ENCODE results near the gene TCF7L2. TPM values are rescaled to one million over a fixed set of nuclear protein-coding genes. Genes with fewer than 3 reads are reported as not detected.

The TCF7L2 gene
- polyA plus RNA-seq, 1 donor from 2014 or later = 1.7 TPM

DNA sequence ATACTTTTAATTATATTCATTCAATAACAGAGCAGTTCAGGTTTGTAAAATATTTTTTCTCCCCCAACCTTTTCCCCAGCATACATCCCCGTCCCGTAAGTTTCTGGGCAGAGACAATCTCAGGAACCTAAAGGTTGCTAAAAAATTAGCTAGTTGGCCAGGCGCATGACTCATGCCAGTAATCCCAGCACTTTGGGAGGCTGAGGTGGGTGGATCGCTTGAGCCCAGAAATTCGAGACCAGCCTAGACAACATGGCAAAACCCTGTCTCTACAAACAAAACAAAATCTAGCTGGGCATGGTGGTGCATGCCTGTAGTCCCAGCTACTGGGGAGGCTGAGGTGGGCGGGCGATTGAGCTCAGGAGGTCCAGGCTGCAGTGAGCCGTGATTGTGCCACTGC is 40.2 kb downstream of the TCF7L2 start:
- H3K36me3 ChIP-seq (ENCODE audit: insufficient read depth, low read length) = no peaks in the 10 kb centered on the region

DNA sequence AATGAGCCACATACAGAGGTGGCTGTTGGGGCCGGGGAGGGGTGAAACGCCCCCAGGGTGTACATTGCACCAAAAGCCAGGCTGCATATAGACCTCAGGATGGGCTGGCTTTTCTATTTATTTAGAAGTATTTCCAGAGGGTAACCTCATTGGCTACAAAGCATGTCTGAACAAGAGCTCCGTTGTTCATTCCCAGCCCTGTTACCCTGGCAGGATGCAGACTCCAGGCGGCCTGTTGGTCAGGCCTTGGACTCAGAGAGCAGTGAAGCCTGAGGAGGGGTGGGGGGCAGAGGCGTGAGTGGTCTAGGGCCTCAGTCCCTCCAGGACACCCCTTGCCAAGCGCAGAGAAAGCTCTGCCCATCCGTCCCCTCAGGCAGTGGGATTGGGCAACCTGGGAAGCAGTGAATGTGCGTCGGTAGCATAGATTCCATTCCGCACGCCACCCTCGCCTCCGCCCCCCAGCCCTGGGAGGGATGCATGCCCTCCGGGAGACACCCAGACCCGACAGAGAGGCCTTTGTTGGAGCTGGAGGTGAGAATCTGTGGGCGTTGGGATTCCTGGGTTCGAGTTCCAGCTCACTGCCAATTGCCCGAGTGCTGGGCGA is 41.9 kb downstream of the TCF7L2 start:
- H3F3A ChIP-seq (ENCODE audit: insufficient read depth, low read length, poor library complexity, severe bottlenecking) = no peaks in the 10 kb centered on the region
- no peak overlapping the region for H3K9ac ChIP-seq (ENCODE audit: low read length)
- H4K20me1 ChIP-seq (ENCODE audit: insufficient read depth) = no peaks in the 10 kb centered on the region
- peaks cover 17% of the 10 kb centered on the region for H3K79me2 ChIP-seq (replicated peaks; ENCODE audit: insufficient read depth, low read length)
- no peak overlapping the region for H3K4me2 ChIP-seq (ENCODE audit: low read length)
- no peaks in the 10 kb centered on the region for H3K9me3 ChIP-seq (ENCODE audit: low read length)
- H3K27me3 ChIP-seq (ENCODE audit: insufficient read depth, low read depth, low read length) = no peaks in the 10 kb centered on the region
- no peak overlapping the region for H3K27ac ChIP-seq (ENCODE audit: low read length)
- no peak overlapping the region for H3K4me3 ChIP-seq (ENCODE audit: low read length)
- no peak overlapping the region for H2AFZ ChIP-seq (ENCODE audit: low read depth, low read length)
- no peaks in the 10 kb centered on the region for H3K36me3 ChIP-seq (ENCODE audit: insufficient read depth, low read length)
- H3K9me2 ChIP-seq (ENCODE audit: insufficient read depth, low read length) = no peaks in the 10 kb centered on the region
- TF ChIP-seq POLR2AphosphoS5 (IDR thresholded peaks at IDR 0.05) = no peak
- no peak for TF ChIP-seq EZH2 (IDR thresholded peaks at IDR 0.05; ENCODE audit: borderline replicate concordance, insufficient read depth, low read length, poor library complexity, severe bottlenecking)
- no peak for TF ChIP-seq RAD21 (conservative IDR thresholded peaks at IDR 0.05)
- no peak for TF ChIP-seq EP300 (conservative IDR thresholded peaks at IDR 0.05; ENCODE audit: poor library complexity, severe bottlenecking)
- TF ChIP-seq TAF1 (IDR thresholded peaks at IDR 0.05; ENCODE audit: low read depth) = no peak
- TF ChIP-seq SMC3 (conservative IDR thresholded peaks at IDR 0.05; ENCODE audit: poor library complexity) = no peak
- TF ChIP-seq MXI1 (conservative IDR thresholded peaks at IDR 0.05; ENCODE audit: poor library complexity, severe bottlenecking) = no peak
- TF ChIP-seq, protein P1, sequence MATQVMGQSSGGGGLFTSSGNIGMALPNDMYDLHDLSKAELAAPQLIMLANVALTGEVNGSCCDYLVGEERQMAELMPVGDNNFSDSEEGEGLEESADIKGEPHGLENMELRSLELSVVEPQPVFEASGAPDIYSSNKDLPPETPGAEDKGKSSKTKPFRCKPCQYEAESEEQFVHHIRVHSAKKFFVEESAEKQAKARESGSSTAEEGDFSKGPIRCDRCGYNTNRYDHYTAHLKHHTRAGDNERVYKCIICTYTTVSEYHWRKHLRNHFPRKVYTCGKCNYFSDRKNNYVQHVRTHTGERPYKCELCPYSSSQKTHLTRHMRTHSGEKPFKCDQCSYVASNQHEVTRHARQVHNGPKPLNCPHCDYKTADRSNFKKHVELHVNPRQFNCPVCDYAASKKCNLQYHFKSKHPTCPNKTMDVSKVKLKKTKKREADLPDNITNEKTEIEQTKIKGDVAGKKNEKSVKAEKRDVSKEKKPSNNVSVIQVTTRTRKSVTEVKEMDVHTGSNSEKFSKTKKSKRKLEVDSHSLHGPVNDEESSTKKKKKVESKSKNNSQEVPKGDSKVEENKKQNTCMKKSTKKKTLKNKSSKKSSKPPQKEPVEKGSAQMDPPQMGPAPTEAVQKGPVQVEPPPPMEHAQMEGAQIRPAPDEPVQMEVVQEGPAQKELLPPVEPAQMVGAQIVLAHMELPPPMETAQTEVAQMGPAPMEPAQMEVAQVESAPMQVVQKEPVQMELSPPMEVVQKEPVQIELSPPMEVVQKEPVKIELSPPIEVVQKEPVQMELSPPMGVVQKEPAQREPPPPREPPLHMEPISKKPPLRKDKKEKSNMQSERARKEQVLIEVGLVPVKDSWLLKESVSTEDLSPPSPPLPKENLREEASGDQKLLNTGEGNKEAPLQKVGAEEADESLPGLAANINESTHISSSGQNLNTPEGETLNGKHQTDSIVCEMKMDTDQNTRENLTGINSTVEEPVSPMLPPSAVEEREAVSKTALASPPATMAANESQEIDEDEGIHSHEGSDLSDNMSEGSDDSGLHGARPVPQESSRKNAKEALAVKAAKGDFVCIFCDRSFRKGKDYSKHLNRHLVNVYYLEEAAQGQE (IDR thresholded peaks at IDR 0.05; ENCODE audit: borderline replicate concordance) = no peak
- TF ChIP-seq, protein P2, sequence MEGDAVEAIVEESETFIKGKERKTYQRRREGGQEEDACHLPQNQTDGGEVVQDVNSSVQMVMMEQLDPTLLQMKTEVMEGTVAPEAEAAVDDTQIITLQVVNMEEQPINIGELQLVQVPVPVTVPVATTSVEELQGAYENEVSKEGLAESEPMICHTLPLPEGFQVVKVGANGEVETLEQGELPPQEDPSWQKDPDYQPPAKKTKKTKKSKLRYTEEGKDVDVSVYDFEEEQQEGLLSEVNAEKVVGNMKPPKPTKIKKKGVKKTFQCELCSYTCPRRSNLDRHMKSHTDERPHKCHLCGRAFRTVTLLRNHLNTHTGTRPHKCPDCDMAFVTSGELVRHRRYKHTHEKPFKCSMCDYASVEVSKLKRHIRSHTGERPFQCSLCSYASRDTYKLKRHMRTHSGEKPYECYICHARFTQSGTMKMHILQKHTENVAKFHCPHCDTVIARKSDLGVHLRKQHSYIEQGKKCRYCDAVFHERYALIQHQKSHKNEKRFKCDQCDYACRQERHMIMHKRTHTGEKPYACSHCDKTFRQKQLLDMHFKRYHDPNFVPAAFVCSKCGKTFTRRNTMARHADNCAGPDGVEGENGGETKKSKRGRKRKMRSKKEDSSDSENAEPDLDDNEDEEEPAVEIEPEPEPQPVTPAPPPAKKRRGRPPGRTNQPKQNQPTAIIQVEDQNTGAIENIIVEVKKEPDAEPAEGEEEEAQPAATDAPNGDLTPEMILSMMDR (IDR thresholded peaks at IDR 0.05; ENCODE audit: poor library complexity, severe bottlenecking) = no peak

More for the DNA sequence above, 40.2 kb downstream of the TCF7L2 start:
- H2AFZ ChIP-seq (ENCODE audit: low read depth, low read length) = no peak overlapping the region
- no peak overlapping the region for H3K9ac ChIP-seq (ENCODE audit: low read length)
- H3K4me2 ChIP-seq (ENCODE audit: low read length) = no peak overlapping the region
- no peaks in the 10 kb centered on the region for H3K27me3 ChIP-seq (ENCODE audit: insufficient read depth, low read depth, low read length)
- TF ChIP-seq MXI1 (conservative IDR thresholded peaks at IDR 0.05; ENCODE audit: poor library complexity, severe bottlenecking) (no peak), EP300 (conservative IDR thresholded peaks at IDR 0.05; ENCODE audit: poor library complexity, severe bottlenecking) (no peak), EZH2 (IDR thresholded peaks at IDR 0.05; ENCODE audit: borderline replicate concordance, insufficient read depth, low read length, poor library complexity, severe bottlenecking) (no peak), RAD21 (conservative IDR thresholded peaks at IDR 0.05) (no peak), SMC3 (conservative IDR thresholded peaks at IDR 0.05; ENCODE audit: poor library complexity) (no peak), POLR2AphosphoS5 (IDR thresholded peaks at IDR 0.05) (no peak), TAF1 (IDR thresholded peaks at IDR 0.05; ENCODE audit: low read depth) (no peak)
- TF ChIP-seq, protein P2 (IDR thresholded peaks at IDR 0.05; ENCODE audit: poor library complexity, severe bottlenecking) = no peak
- TF ChIP-seq, protein P1 (IDR thresholded peaks at IDR 0.05; ENCODE audit: borderline replicate concordance) = no peak
- peaks cover 19% of the 10 kb centered on the region for H3K79me2 ChIP-seq (replicated peaks; ENCODE audit: insufficient read depth, low read length)
- no peaks in the 10 kb centered on the region for H4K20me1 ChIP-seq (ENCODE audit: insufficient read depth)
- H3K9me2 ChIP-seq (ENCODE audit: insufficient read depth, low read length) = no peaks in the 10 kb centered on the region
- no peaks in the 10 kb centered on the region for H3F3A ChIP-seq (ENCODE audit: insufficient read depth, low read length, poor library complexity, severe bottlenecking)
- no peak overlapping the region for H3K4me3 ChIP-seq (ENCODE audit: low read length)
- H3K27ac ChIP-seq (ENCODE audit: low read length) = no peak overlapping the region
- H3K9me3 ChIP-seq (ENCODE audit: low read length) = no peaks in the 10 kb centered on the region
